ENCODE results near the gene AHNAK.

AHNAK gene

DNA sequence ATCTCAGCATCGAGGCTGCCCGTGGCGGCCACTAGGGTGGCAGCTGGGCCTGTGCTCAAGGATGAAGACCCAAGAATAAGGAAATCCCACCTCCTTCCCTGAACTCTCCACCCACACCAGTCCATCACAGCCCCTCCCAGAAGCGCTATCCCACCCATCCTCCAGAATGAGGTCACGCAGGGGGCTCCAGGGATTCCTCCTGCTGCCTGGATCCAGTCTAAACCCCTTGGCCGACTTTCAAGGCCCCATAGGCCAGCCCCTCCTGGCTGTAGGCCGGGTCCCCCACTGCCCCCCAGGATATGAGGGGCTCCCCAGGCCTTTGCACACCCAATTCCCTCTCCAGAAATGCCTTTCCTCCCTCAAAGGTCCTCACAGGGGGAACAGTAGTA, 146.7 kb downstream of the AHNAK start:
- no peak for DNase-seq

DNA sequence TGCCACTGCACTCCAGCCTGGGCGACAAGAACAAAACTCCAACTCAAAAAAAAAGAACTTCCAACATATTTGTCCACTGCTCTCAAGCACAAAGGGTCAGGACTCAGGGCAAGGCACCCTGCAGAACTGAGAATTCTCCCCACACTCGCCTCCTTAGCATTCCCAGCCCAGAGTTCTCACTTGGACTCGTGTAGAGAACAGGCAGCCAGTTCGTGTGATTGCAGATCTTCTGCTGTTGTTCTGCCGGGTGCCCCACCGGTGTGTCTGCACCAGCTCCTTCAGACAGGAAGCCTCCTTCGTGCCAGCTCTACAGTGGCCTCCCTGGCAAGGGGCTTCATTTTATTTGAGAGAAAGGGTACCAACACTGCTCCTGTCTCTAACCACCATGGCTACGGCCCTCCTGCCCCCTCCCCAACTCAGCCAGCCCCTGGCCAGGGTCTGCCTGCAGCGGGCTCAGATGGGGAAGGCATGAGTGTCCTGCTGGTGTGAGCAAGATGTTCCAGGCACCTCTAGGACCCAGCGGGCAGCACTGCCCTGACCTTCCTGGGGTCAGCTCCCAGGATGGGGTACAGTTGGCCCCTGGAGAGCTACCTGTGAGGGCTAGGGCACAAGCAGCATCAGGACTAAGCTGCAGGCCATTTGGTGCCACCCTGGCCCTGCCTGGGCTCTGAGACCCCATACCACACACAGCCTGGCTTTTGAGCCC, 147.3 kb downstream of the AHNAK start:
- no peak for DNase-seq

DNA sequence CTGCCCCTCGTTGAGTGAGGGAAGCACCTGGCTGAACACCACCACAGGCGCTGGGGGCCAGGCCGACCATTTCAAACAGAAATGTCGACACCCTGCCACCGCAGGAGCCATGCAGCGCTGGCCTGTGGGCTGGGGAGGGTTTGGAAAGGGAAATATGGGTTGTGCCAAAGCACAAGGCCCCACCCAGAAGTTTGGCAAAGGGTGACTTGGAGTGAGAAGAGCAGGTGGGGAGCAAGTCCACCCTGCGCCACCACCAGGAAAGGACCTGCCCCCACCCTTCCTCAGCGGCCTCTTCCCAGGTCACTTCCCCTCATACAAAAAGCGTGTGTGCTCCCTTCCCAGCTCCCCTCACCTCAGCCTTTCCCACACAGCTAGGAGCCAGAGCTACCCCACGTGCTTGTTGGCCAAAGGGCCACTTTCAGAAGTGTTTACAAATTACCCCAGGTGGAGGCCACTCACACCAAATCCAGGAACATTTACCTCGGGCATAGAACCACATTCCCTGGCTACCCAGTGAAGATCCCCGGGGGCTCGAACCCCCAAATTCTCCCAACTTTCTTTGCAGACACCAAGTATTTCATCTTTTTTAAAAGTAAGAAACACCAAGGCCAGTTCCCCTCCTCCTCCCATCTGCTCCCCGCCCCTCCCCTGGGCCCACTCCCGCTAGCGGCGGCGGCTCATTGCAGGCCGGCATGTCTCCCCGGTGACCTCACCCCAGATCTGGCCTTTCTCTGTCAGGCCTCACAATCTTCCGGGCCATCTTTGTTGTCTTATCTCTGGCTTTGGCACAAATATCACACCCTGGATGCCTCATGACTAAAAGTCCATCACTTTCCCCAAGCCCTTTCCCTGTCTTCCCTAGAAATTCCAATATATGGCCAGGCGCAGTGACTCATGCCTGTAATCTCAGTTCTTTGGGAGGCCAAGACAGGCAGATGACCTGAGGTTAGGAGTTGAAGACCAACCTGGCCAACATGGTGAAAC, 148.3 kb downstream of the AHNAK start:
- DNase-seq, result no peak

DNA sequence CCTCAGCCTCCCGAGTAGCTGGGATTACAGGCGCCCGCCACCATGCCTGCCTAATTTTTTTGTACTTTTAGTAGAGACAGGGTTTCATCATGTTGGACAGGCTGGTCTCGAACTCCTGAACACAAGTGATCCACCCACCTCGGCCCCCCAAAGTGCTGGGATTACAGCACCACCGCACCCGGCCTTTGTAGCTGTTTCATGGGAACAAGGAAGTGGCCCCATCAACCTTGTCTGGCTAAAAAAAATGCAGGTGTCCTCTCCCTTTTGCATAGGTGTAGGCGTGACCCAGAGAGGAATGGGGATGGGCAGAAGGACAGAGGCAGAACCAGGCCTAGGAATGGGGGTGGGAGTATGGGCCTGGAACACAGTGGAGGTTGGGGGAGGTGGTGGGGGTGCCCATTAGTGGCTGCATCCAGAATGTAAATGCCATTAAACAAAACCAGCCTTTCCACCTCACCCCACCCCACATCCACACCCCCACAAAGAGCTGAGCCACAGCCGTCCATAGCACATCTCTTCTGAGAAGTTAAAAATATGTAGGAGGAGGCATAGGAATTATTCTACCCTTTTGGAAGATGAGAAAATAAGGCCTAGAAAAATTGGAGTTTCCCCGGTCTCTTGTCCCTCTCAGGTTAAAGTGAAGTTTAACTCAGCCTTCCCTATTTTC, 150.6 kb downstream of the AHNAK start:
- DNase-seq, result no peak

DNA sequence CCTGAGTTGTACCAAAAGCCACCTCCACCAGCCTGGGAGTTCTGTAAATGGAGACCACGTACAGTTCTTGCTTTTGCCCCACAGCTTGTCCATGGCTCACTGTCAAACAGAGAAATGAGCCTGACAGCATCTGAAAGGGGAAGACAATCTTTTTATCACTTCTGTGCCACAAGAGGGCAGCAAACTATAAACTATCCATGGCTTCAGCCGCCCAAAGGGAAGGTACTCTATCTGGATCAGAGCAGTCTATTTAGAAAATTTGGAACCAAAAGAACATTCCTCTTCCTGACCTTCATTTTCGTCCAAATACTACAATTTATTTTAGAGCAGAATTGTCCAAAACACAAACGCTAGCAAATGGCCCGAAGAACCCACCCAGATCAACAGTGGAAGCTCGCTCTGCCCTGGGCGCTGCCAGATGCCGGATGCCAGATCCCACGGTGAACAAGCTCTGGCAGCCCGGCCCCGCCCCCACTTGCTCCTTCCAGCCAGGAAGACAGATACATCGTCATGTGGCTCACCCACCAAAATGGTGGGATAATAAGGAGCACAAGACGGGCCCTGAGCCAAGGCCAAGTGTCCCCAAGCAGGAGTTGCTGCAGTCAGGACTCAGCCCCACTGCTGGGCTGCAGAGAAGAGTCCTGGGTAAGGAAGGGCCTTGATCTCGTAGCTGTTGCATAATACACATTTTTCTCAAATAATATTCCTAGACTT, 151.6 kb downstream of the AHNAK start:
- peak; percentile 83 for DNase-seq

DNA sequence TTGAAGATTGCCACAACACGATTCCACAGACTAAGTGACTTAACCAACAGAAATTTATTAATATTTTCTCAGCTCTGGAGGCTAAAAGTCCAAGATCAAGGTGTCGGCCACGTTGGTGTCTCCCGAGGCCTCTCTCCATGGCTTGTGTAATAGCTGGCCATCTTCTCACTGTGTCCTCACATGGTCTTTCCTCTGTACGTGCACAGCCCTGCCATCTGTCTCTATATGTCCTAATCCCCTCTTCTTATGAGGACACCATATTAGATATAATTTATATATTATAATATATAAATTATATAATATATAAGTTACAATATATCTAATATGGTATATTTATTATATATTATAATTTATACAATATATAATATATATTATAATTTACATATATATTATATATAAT, 152.9 kb downstream of the AHNAK start:
- no peak for DNase-seq

DNA sequence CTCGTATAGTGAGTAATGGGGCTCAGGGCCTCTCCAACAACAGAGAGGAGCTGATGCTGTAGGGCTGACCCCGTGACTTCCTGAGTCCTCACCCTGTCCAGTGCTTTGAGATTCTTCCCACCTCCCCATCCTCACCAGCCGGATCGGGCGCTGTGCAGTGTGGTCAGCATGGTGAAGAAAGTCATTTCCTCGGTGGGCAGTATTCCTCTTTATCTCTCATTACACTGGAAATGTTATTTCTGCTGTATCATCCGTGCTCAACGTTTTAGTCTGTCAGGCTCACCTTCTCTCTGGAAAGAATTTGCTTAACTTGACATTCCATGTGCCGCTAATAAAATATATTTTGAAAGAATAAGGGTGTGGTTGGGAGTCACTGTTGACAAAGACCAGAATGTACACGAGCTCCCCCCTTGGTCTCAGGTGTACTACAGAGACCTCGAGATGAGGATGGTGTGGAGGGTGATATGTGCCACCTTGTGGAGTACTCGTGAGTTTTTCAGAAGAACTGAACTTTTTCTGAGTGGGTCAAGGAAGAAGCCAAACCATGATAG, 153.5 kb downstream of the AHNAK start:
- peak; percentile 46 for DNase-seq

DNA sequence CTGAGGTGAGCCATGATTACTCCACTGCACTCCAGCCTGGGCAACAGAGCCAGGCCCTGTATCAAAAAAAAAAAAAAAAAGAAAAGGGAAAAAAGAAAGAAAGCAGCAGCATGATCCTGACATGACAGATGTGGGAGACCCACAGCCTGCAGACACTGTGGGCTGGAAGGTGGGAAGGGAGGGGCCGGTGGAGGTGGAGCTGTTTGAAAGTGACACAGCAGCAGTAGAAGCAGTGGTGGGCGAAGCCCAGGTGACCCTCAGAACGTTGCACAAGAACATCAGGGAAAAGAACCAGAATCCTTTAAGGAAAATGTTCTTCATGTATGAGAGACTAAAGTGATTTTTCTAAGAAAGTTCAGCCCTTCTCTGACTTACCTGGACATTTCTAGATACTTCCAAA, 154.1 kb downstream of the AHNAK start:
- DNase-seq, result no peak

DNA sequence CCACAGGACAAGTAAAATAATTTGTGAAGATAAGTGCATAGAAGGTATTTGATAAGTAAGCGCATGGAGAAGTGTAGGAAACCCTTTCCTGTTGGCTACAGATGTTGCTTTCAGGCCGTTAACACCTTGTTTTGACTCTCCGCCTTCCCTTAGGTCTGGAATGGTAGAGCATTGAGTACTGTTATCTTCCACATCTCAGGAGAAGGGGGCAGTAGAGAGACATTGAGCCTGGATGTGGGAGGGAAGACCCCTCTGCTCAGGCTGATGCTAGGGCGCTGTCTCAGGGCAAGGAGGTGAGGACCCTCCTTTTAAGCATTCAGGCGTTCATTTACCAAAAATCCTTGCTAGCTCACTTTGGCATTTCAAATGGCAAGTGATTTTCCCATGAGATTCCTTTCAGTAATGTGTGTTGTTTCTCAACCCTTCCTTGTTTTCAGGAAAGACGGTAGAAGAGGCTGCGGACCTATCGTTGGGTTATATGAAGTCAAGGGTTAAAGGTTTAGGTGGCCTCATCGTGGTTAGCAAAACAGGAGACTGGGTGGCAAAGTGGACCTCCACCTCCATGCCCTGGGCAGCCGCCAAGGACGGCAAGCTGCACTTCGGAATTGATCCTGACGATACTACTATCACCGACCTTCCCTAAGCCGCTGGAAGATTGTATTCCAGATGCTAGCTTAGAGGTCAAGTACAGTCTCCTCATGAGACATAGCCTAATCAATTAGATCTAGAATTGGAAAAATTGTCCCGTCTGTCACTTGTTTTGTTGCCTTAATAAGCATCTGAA, 154.8 kb downstream of the AHNAK start:
- DNase-seq, result no peak

DNA sequence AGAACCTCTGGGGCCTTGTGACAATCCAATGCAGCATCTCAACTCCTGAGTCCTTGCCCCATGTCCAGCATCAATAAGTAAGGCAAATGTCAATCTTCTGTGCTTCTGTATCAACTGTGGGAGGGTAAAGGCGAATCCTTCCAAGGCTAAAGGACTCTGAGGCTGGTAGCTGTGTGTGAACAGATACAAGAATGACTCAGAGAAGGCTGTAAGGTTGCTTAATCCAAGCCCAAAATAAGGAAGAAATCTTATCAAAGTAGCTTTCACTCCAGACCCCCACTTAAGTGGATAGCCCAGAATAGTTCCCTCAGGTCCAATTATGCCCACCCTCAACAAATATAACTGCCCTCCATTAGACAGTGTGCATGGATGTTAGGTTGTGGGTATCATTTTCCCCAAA, 155.9 kb downstream of the AHNAK start:
- no peak for DNase-seq

DNA sequence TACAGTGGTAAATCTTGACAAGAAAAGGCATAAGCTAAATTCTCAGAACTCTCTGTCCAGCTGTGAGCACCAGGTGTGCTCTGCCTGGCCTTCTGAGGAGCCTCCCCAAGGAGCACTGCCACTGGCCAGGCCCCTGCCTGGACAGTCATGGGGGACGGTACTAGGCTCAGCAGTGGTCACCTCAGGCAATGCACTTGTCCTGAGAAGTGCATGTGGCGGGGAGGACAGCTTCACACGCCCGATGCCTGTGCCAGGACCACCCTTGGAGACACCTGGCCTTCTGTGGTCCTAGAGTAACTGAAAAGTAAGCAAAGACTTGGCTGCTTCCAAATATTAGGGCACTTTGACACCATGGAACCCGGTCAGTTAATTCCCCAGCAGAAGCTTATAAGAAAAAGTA, 156.4 kb downstream of the AHNAK start:
- no peak for DNase-seq

DNA sequence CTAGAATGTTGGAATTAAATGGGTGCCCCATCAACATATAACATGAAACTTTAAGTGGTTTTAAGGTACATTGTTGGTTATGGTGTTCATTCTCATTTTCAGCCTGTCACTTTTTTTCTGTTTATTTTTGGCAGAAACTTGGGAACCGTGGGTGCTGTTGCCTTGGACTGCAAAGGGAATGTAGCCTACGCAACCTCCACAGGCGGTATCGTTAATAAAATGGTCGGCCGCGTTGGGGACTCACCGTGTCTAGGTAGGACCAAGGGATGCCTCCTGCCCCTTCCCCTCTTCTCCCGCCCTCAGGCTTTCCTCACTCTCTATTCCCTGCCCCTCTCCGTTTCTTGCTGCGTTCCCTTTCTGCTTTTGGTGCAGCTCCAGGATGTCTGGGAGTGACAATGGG, 157.6 kb downstream of the AHNAK start:
- DNase-seq, result no peak

DNA sequence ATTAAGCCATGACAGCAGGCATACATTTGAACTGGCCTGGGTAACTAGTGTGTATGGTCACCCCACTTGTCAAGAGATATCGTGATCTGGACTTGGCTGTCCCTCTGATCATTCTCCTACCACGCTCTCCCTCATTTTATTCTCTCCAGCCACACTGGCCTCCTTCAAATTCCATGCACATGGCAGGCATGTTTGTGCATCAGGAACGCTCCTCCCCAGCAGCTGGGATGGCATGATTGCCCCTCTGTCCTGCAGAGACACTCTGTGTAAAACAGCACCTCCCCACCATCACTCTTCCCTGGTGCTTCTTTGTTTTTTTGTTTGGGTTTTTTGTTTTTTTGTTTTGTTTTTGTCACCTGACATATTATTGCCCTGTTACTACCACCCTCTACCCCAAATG, 159.2 kb downstream of the AHNAK start:
- DNase-seq, result no peak

DNA sequence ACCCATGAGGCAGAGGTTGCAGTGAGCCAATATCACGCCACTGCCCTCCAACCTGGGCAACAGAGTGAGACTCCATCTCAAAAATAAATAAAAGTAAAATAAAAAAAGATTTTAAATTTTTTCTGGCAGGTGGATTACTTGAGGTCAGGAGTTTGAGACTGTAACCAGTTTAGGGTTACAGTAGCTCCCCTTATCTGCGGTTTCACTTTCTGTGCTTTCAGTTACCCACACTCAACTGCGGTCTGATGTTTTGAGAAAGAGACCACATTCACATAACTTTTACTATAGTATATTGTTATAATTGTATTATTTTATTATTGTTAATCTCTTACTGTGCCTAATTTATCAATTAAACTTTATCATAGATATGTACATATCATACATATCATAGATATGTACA, 160.5 kb downstream of the AHNAK start:
- DNase-seq, result peak; percentile 41

DNA sequence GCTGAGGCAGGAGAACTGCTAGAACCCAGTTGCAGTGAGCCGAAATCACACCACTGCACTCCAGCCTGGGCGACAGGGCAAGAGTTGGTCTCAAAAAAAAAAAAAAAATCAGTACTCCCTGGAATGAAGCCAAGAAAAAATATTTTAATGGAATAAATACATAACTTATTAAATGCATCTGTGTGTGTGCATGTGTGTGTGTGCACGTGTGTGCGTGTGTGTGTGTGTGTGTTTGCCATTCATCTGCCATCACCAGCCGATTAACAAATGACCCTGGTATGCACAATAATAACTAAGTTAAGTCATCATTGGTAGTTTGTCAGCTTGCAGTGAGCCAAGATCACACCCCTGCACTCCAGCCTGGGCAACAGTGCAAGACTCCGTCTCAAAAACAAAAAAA, 162.8 kb downstream of the AHNAK start:
- DNase-seq, result no peak
